Vagina (tissue), 2 donors: ENCODE results near the gene ZNF304.

Experiments
- POLR2A ChIP-seq, 2 donors: fragments of 450-650 bp; IDR thresholded peaks; one replicate each; pipeline ENCODE4 v1.6.1; 2017; ENCODE audit warnings: antibody characterized with exemption in 2 of 2, mild to moderate bottlenecking in 2 of 2, moderate library complexity in 2 of 2
- TF ChIP-seq, protein P1 (sequence below), 3 experiments: fragments of 450-650 bp in 2 of 3; fragments of 200-600 bp in 1 of 3; sonication (generic) in 1 of 3; IDR thresholded peaks; one replicate each; pipeline ENCODE4 v1.5.1; 2017 to 2019; ENCODE audit warnings: antibody characterized with exemption in 3 of 3, mild to moderate bottlenecking in 2 of 3, moderate library complexity in 2 of 3

DNA sequence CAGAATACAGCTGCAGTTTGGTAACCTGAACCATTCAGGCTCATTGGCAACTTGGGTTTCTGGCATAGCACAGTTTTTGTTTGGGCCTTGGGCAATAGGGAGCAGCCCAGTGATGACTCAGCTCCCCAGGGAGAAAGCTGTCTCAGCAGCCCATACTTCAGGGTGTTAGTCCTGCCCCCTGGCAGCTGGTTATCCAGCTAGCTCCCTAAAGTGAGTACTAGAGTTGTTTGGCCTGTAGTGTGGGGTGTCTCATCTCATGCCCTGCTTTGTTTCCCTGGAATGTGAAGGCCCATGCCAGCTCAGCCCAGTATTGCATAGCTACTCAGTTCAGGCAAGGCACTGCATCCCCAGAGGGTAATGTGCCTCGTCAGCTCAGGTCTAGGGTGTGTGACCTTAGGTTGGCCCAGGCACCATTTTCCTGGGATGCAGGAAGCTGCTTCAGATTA is 49.0 kb upstream of the ZNF304 start:
- TF ChIP-seq POLR2A (IDR thresholded peaks at IDR 0.05) = no peak
- TF ChIP-seq, protein P1, sequence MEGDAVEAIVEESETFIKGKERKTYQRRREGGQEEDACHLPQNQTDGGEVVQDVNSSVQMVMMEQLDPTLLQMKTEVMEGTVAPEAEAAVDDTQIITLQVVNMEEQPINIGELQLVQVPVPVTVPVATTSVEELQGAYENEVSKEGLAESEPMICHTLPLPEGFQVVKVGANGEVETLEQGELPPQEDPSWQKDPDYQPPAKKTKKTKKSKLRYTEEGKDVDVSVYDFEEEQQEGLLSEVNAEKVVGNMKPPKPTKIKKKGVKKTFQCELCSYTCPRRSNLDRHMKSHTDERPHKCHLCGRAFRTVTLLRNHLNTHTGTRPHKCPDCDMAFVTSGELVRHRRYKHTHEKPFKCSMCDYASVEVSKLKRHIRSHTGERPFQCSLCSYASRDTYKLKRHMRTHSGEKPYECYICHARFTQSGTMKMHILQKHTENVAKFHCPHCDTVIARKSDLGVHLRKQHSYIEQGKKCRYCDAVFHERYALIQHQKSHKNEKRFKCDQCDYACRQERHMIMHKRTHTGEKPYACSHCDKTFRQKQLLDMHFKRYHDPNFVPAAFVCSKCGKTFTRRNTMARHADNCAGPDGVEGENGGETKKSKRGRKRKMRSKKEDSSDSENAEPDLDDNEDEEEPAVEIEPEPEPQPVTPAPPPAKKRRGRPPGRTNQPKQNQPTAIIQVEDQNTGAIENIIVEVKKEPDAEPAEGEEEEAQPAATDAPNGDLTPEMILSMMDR (IDR thresholded peaks at IDR 0.05) = no peak
